ENCODE measurements around the gene OTUB1. TPM values are rescaled to one million over a fixed set of nuclear protein-coding genes. Genes with fewer than 3 reads are reported as not detected.

OTUB1 gene
- total and polyA plus RNA-seq, 2 donors from 2014 or later, result 69.0 to 118 TPM

DNA sequence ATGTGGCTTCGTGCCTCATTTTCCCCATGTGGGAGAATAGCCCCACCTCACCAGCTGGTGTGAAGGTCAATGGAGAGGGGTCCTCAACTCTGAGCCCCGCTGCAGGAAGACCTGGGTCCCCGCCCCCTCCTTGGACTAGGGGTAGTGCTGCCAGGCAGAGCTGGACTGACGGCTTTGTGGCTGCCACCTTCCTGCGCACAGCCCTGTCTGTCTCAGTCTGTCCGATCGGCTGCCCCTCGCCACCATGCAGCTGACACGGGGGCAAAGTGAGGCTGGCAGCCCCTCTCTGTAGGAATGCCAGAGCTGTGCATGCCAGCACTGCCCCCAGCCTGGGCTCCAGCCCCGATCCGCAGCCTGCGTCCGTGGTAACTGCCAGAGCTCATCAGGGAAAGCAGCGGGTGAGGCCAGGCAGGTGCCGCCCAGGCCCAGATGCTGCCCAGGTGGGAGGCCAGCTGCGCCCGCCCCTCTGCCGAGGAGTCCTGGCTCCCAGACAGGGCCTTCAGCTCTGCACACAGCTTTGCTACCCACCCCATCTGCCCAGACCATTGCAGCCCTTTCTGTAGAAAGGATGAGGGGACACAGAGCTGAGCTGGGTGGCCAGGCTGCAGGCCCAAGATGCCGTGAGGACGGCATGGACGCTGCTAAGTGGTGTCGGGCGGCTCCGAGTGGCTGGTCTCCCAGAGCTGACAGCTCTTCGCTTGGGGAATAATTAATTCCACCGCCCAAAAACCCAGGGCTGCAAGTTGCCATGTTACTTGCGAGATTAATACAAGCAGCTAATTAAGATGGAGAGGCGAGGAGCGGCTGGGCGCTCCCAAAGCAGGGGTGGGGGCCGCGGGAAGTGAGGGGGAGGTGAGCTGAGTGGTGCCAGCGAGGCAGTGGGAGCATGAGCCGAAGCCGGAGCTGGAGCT lies 30.0 kb downstream of the OTUB1 start:
- no peak overlapping the region for H3K4me3 ChIP-seq (ENCODE audit: low read length in 3 of 3)
- no peaks in the 10 kb centered on the region for H3K27me3 ChIP-seq (ENCODE audit: control insufficient read depth, insufficient read depth, low read length)
- no peaks in the 10 kb centered on the region for H3K9me3 ChIP-seq (ENCODE audit: control insufficient read depth in 2 of 3, insufficient read depth in 1 of 3, low read length in 3 of 3)
- intact Hi-C loops (cut with DNase I), result no loop called here
- FAIRE-seq, result no peak
- H3K27ac ChIP-seq (ENCODE audit: low read depth in 2 of 2, low read length in 2 of 2), result no peak overlapping the region
- H3K4me1 ChIP-seq (ENCODE audit: control insufficient read depth in 2 of 3, insufficient read depth in 2 of 3, low read depth in 1 of 3, low read length in 3 of 3), result peaks cover 0 to 21% (median 4%) of the 10 kb centered on the region in 3 donors
- no peak overlapping the region for H3K9ac ChIP-seq (ENCODE audit: low read length in 3 of 3)
- no peaks in the 10 kb centered on the region for H3K36me3 ChIP-seq (ENCODE audit: control insufficient read depth in 2 of 3, insufficient read depth in 3 of 3, low read length in 3 of 3)
- peak in 2 of 5 donors; percentile 29 to 34 for DNase-seq
- TF ChIP-seq, protein P1, sequence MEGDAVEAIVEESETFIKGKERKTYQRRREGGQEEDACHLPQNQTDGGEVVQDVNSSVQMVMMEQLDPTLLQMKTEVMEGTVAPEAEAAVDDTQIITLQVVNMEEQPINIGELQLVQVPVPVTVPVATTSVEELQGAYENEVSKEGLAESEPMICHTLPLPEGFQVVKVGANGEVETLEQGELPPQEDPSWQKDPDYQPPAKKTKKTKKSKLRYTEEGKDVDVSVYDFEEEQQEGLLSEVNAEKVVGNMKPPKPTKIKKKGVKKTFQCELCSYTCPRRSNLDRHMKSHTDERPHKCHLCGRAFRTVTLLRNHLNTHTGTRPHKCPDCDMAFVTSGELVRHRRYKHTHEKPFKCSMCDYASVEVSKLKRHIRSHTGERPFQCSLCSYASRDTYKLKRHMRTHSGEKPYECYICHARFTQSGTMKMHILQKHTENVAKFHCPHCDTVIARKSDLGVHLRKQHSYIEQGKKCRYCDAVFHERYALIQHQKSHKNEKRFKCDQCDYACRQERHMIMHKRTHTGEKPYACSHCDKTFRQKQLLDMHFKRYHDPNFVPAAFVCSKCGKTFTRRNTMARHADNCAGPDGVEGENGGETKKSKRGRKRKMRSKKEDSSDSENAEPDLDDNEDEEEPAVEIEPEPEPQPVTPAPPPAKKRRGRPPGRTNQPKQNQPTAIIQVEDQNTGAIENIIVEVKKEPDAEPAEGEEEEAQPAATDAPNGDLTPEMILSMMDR (IDR thresholded peaks at IDR 0.05; ENCODE audit: borderline replicate concordance, extremely low read depth, insufficient read depth), result no peak

- FAIRE-seq, result no peak
- TF ChIP-seq, protein P1 (IDR thresholded peaks at IDR 0.05; ENCODE audit: borderline replicate concordance, extremely low read depth, insufficient read depth), result no peak
- no peaks in the 10 kb centered on the region for H3K9me3 ChIP-seq (ENCODE audit: control insufficient read depth in 2 of 3, insufficient read depth in 1 of 3, low read length in 3 of 3)
- H3K36me3 ChIP-seq (ENCODE audit: control insufficient read depth in 2 of 3, insufficient read depth in 3 of 3, low read length in 3 of 3), result no peaks in the 10 kb centered on the region
- H3K27ac ChIP-seq (ENCODE audit: low read depth in 2 of 2, low read length in 2 of 2), result no peak overlapping the region
- H3K4me1 ChIP-seq (ENCODE audit: control insufficient read depth in 2 of 3, insufficient read depth in 2 of 3, low read depth in 1 of 3, low read length in 3 of 3), result peaks cover 0 to 18% (median 4%) of the 10 kb centered on the region in 3 donors
- no peak overlapping the region for H3K4me3 ChIP-seq (ENCODE audit: low read length in 3 of 3)
- intact Hi-C loops (cut with DNase I), result no loop called here
- H3K27me3 ChIP-seq (ENCODE audit: control insufficient read depth, insufficient read depth, low read length), result no peaks in the 10 kb centered on the region
- DNase-seq, result no peak
- H3K9ac ChIP-seq (ENCODE audit: low read length in 3 of 3), result no peak overlapping the region
These were observed 31.6 kb downstream of the OTUB1 start for GRCh38 chr11:64017945-64018224.

GRCh38 chr11:64018310-64018709 lies 32.1 kb downstream of the OTUB1 start:
- FAIRE-seq, result no peak

More at GRCh38 chr11:64018310-64018709, 32.1 kb downstream of the OTUB1 start:
- Histone ChIP-seq H3K27me3 (ENCODE audit: control insufficient read depth, insufficient read depth, low read length) (no peaks in the 10 kb centered on the region), H3K36me3 (ENCODE audit: control insufficient read depth in 2 of 3, insufficient read depth in 3 of 3, low read length in 3 of 3) (no peaks in the 10 kb centered on the region), H3K4me1 (ENCODE audit: control insufficient read depth in 2 of 3, insufficient read depth in 2 of 3, low read depth in 1 of 3, low read length in 3 of 3) (peaks cover 0 to 18% (median 4%) of the 10 kb centered on the region in 3 donors), H3K9me3 (ENCODE audit: control insufficient read depth in 2 of 3, insufficient read depth in 1 of 3, low read length in 3 of 3) (no peaks in the 10 kb centered on the region), H3K9ac (ENCODE audit: low read length in 3 of 3) (no peak overlapping the region), H3K27ac (ENCODE audit: low read depth in 2 of 2, low read length in 2 of 2) (peak overlapping the region in 1 of 2 donors; percentile 60), H3K4me3 (ENCODE audit: low read length in 3 of 3) (no peak overlapping the region)
- no peak for DNase-seq
- TF ChIP-seq, protein P1 (IDR thresholded peaks at IDR 0.05; ENCODE audit: borderline replicate concordance, extremely low read depth, insufficient read depth), result no peak
- intact Hi-C loops (cut with DNase I), result no loop called here
